ENCODE results near the gene CUBN. TPM values are rescaled to one million over a fixed set of nuclear protein-coding genes. Genes with fewer than 3 reads are reported as not detected.

CUBN gene
- total and polyA plus RNA-seq, 9 of the 15 experiments (the other 6 are each of a cell fraction or from before 2014, with no cell fraction given), result 0.04 to 0.33 (median 0.09) TPM

DNA sequence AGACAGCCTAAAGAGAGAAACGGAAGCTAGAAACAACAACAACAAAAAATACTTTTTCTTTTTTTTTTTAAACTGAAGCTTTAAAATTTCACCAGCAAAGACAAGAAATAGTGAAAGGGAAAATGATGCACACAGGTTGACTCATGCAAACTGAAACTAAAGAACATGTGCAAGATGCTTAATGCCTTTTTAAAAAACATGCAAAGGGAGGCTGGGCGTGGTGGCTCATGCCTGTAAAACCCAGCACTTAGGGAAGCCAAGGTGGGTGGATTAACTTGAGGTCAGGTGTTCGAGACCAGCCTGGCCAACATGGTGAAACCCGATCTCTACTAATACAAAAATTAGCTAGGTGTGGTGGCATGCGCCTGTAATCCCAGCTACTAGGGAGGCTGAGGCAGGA lies 15.1 kb upstream of the CUBN start (continued):
- no peak for TF ChIP-seq MTA3 (IDR thresholded peaks at IDR 0.05; ENCODE audit: borderline replicate concordance)
- TF ChIP-seq, protein P1, sequence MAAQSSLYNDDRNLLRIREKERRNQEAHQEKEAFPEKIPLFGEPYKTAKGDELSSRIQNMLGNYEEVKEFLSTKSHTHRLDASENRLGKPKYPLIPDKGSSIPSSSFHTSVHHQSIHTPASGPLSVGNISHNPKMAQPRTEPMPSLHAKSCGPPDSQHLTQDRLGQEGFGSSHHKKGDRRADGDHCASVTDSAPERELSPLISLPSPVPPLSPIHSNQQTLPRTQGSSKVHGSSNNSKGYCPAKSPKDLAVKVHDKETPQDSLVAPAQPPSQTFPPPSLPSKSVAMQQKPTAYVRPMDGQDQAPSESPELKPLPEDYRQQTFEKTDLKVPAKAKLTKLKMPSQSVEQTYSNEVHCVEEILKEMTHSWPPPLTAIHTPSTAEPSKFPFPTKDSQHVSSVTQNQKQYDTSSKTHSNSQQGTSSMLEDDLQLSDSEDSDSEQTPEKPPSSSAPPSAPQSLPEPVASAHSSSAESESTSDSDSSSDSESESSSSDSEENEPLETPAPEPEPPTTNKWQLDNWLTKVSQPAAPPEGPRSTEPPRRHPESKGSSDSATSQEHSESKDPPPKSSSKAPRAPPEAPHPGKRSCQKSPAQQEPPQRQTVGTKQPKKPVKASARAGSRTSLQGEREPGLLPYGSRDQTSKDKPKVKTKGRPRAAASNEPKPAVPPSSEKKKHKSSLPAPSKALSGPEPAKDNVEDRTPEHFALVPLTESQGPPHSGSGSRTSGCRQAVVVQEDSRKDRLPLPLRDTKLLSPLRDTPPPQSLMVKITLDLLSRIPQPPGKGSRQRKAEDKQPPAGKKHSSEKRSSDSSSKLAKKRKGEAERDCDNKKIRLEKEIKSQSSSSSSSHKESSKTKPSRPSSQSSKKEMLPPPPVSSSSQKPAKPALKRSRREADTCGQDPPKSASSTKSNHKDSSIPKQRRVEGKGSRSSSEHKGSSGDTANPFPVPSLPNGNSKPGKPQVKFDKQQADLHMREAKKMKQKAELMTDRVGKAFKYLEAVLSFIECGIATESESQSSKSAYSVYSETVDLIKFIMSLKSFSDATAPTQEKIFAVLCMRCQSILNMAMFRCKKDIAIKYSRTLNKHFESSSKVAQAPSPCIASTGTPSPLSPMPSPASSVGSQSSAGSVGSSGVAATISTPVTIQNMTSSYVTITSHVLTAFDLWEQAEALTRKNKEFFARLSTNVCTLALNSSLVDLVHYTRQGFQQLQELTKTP (IDR thresholded peaks at IDR 0.05; ENCODE audit: low read depth in 1 of 2, partially characterized antibody in 2 of 2), result no peak
- no peak for TF ChIP-seq PTTG1 (tag; IDR thresholded peaks at IDR 0.05; ENCODE audit: low read depth)
- no peak for TF ChIP-seq ZSCAN29 (IDR thresholded peaks at IDR 0.05)
- TF ChIP-seq, protein P2, sequence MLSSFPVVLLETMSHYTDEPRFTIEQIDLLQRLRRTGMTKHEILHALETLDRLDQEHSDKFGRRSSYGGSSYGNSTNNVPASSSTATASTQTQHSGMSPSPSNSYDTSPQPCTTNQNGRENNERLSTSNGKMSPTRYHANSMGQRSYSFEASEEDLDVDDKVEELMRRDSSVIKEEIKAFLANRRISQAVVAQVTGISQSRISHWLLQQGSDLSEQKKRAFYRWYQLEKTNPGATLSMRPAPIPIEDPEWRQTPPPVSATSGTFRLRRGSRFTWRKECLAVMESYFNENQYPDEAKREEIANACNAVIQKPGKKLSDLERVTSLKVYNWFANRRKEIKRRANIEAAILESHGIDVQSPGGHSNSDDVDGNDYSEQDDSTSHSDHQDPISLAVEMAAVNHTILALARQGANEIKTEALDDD (IDR thresholded peaks at IDR 0.05), result no peak
- TF ChIP-seq, protein P3, sequence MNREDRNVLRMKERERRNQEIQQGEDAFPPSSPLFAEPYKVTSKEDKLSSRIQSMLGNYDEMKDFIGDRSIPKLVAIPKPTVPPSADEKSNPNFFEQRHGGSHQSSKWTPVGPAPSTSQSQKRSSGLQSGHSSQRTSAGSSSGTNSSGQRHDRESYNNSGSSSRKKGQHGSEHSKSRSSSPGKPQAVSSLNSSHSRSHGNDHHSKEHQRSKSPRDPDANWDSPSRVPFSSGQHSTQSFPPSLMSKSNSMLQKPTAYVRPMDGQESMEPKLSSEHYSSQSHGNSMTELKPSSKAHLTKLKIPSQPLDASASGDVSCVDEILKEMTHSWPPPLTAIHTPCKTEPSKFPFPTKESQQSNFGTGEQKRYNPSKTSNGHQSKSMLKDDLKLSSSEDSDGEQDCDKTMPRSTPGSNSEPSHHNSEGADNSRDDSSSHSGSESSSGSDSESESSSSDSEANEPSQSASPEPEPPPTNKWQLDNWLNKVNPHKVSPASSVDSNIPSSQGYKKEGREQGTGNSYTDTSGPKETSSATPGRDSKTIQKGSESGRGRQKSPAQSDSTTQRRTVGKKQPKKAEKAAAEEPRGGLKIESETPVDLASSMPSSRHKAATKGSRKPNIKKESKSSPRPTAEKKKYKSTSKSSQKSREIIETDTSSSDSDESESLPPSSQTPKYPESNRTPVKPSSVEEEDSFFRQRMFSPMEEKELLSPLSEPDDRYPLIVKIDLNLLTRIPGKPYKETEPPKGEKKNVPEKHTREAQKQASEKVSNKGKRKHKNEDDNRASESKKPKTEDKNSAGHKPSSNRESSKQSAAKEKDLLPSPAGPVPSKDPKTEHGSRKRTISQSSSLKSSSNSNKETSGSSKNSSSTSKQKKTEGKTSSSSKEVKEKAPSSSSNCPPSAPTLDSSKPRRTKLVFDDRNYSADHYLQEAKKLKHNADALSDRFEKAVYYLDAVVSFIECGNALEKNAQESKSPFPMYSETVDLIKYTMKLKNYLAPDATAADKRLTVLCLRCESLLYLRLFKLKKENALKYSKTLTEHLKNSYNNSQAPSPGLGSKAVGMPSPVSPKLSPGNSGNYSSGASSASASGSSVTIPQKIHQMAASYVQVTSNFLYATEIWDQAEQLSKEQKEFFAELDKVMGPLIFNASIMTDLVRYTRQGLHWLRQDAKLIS (CRISPR knock-in tag; IDR thresholded peaks at IDR 0.05), result no peak
- no peak for TF ChIP-seq HSF4 (CRISPR knock-in tag; IDR thresholded peaks at IDR 0.05; ENCODE audit: borderline replicate concordance)
- TF ChIP-seq, protein P4, sequence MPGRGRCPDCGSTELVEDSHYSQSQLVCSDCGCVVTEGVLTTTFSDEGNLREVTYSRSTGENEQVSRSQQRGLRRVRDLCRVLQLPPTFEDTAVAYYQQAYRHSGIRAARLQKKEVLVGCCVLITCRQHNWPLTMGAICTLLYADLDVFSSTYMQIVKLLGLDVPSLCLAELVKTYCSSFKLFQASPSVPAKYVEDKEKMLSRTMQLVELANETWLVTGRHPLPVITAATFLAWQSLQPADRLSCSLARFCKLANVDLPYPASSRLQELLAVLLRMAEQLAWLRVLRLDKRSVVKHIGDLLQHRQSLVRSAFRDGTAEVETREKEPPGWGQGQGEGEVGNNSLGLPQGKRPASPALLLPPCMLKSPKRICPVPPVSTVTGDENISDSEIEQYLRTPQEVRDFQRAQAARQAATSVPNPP (IDR thresholded peaks at IDR 0.05; ENCODE audit: borderline replicate concordance, insufficient read depth, insufficient read length), result no peak
- TF ChIP-seq, protein P5, sequence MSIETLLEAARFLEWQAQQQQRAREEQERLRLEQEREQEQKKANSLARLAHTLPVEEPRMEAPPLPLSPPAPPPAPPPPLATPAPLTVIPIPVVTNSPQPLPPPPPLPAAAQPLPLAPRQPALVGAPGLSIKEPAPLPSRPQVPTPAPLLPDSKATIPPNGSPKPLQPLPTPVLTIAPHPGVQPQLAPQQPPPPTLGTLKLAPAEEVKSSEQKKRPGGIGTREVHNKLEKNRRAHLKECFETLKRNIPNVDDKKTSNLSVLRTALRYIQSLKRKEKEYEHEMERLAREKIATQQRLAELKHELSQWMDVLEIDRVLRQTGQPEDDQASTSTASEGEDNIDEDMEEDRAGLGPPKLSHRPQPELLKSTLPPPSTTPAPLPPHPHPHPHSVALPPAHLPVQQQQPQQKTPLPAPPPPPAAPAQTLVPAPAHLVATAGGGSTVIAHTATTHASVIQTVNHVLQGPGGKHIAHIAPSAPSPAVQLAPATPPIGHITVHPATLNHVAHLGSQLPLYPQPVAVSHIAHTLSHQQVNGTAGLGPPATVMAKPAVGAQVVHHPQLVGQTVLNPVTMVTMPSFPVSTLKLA (conservative IDR thresholded peaks at IDR 0.05), result no peak
- no peak for TF ChIP-seq ZNF175 (CRISPR knock-in tag; IDR thresholded peaks at IDR 0.05; ENCODE audit: low read depth)
- TF ChIP-seq ZNF324 (CRISPR knock-in tag; IDR thresholded peaks at IDR 0.05), result no peak

Measured in K562 (cell line).